ENCODE data around the gene MYH6. TPM values are rescaled to one million over a fixed set of nuclear protein-coding genes. Genes with fewer than 3 reads are reported as not detected.
A peak's percentile ranks its signal among the peaks of the same experiment; 100 is the strongest.

Gene MYH6
- total and polyA plus RNA-seq, 2 of the 13 experiments (the other 11 are each of a cell fraction or from before 2014, with no cell fraction given): 0.01 TPM; not detected in 1

DNA sequence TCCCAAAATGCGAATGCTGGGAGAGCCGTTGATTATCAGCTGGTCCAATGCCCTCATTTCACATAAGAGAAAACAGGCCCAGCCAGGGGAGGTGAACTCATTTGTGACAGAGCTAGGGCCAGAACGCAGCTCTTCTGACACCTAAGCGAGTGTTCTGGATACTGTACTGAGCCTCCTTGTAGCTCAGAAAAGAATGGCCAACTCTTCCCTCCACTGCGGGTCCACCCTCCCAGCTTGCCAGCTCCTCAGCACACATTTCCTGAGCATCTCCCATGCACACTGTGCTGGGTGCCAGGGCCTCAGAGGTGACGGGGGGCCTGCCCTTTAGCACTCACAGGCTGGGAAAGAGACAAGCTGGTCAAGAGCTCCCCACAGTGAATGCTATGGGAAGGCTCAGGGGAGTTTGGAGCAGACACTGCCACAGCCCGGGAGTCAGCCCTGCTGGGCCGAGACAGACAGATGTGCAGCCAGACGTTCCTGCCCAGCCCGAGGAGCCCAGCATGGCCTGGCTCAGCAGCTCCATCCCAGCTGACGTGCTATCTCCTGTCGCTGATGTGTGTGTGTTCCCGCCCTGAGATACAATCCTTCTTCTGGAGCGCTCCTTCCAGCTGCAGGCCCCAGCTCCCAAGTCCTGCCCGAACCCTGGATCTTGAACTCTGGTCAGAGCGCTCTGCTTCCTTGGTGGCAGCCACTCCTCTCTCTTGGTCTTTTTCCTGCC is 27.7 kb downstream of the MYH6 start (continued):
- no peak for TF ChIP-seq ZNF800 (CRISPR knock-in tag; IDR thresholded peaks at IDR 0.05)
- no peak for TF ChIP-seq NFYC (CRISPR knock-in tag; IDR thresholded peaks at IDR 0.05)
- TF ChIP-seq, protein P1, sequence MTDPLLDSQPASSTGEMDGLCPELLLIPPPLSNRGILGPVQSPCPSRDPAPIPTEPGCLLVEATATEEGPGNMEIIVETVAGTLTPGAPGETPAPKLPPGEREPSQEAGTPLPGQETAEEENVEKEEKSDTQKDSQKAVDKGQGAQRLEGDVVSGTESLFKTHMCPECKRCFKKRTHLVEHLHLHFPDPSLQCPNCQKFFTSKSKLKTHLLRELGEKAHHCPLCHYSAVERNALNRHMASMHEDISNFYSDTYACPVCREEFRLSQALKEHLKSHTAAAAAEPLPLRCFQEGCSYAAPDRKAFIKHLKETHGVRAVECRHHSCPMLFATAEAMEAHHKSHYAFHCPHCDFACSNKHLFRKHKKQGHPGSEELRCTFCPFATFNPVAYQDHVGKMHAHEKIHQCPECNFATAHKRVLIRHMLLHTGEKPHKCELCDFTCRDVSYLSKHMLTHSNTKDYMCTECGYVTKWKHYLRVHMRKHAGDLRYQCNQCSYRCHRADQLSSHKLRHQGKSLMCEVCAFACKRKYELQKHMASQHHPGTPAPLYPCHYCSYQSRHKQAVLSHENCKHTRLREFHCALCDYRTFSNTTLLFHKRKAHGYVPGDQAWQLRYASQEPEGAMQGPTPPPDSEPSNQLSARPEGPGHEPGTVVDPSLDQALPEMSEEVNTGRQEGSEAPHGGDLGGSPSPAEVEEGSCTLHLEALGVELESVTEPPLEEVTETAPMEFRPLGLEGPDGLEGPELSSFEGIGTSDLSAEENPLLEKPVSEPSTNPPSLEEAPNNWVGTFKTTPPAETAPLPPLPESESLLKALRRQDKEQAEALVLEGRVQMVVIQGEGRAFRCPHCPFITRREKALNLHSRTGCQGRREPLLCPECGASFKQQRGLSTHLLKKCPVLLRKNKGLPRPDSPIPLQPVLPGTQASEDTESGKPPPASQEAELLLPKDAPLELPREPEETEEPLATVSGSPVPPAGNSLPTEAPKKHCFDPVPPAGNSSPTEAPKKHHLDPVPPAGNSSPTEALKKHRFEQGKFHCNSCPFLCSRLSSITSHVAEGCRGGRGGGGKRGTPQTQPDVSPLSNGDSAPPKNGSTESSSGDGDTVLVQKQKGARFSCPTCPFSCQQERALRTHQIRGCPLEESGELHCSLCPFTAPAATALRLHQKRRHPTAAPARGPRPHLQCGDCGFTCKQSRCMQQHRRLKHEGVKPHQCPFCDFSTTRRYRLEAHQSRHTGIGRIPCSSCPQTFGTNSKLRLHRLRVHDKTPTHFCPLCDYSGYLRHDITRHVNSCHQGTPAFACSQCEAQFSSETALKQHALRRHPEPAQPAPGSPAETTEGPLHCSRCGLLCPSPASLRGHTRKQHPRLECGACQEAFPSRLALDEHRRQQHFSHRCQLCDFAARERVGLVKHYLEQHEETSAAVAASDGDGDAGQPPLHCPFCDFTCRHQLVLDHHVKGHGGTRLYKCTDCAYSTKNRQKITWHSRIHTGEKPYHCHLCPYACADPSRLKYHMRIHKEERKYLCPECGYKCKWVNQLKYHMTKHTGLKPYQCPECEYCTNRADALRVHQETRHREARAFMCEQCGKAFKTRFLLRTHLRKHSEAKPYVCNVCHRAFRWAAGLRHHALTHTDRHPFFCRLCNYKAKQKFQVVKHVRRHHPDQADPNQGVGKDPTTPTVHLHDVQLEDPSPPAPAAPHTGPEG (CRISPR knock-in tag; IDR thresholded peaks at IDR 0.05): no peak
- TF ChIP-seq RARG (CRISPR knock-in tag; IDR thresholded peaks at IDR 0.05; ENCODE audit: low read depth): no peak
- no peak for TF ChIP-seq IRF2 (CRISPR knock-in tag; IDR thresholded peaks at IDR 0.05)
- no peak for TF ChIP-seq SALL1 (CRISPR knock-in tag; IDR thresholded peaks at IDR 0.05)
- TF ChIP-seq WIZ (CRISPR knock-in tag; IDR thresholded peaks at IDR 0.05): no peak
- TF ChIP-seq, protein P2, sequence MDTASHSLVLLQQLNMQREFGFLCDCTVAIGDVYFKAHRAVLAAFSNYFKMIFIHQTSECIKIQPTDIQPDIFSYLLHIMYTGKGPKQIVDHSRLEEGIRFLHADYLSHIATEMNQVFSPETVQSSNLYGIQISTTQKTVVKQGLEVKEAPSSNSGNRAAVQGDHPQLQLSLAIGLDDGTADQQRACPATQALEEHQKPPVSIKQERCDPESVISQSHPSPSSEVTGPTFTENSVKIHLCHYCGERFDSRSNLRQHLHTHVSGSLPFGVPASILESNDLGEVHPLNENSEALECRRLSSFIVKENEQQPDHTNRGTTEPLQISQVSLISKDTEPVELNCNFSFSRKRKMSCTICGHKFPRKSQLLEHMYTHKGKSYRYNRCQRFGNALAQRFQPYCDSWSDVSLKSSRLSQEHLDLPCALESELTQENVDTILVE (CRISPR knock-in tag; IDR thresholded peaks at IDR 0.05): no peak
- TF ChIP-seq ZNF776 (CRISPR knock-in tag; IDR thresholded peaks at IDR 0.05): 0 out of 2 replicates have a peak, but pooled peaks have one; percentile 42
- TF ChIP-seq FOXO1 (CRISPR knock-in tag; IDR thresholded peaks at IDR 0.05): no peak
- TF ChIP-seq, protein P3, sequence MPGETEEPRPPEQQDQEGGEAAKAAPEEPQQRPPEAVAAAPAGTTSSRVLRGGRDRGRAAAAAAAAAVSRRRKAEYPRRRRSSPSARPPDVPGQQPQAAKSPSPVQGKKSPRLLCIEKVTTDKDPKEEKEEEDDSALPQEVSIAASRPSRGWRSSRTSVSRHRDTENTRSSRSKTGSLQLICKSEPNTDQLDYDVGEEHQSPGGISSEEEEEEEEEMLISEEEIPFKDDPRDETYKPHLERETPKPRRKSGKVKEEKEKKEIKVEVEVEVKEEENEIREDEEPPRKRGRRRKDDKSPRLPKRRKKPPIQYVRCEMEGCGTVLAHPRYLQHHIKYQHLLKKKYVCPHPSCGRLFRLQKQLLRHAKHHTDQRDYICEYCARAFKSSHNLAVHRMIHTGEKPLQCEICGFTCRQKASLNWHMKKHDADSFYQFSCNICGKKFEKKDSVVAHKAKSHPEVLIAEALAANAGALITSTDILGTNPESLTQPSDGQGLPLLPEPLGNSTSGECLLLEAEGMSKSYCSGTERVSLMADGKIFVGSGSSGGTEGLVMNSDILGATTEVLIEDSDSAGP (CRISPR knock-in tag; IDR thresholded peaks at IDR 0.05; ENCODE audit: borderline replicate concordance): 0 out of 2 replicates have a peak, but pooled peaks have one; percentile 61
- TF ChIP-seq MYNN (CRISPR knock-in tag; IDR thresholded peaks at IDR 0.05; ENCODE audit: low read depth): no peak
- TF ChIP-seq ZNF891 (CRISPR knock-in tag; IDR thresholded peaks at IDR 0.05): no peak
- TF ChIP-seq NBN (conservative IDR thresholded peaks at IDR 0.05): no peak
